Panc1 (cell line): Measurements from ENCODE around the gene RARB. TPM values are rescaled to one million over a fixed set of nuclear protein-coding genes. Genes with fewer than 3 reads are reported as not detected.
A peak's percentile ranks its signal among the peaks of the same experiment; 100 is the strongest.

ENCODE experiments used
- ATAC-seq: fragments of 200-7000 bp; cut with Tn5 transposase; 2 replicates; pipeline ENCODE4 v1.9.1; 2020; ENCODE audit warnings: mild to moderate bottlenecking, moderate library complexity
- BruUV-seq: library from RNA; stranded (reverse); fragments of 400-500 nt; replicated peaks from 2 replicates; lab custom pipeline; 2021; lab: Mats Ljungman, UMichigan
- CTCF ChIA-PET: fragments of 300-600 bp; sonication (Branson Sonifier 250); formaldehyde crosslinking; loops from one replicate; lab custom pipeline; 2022; ENCODE audit warnings: antibody characterized with exemption; lab: Charles Lee
- POLR2A ChIA-PET: fragments of 300-600 bp; sonication (Branson Sonifier 250); formaldehyde crosslinking; loops from one replicate; lab custom pipeline; 2022; ENCODE audit warnings: antibody characterized with exemption; lab: Charles Lee
- DNase-seq: peaks from one replicate; pipeline ENCODE4 v3.0.0-alpha.2; 2010; ENCODE audit warnings: low read depth, low spot score
- H3K27ac ChIP-seq: 2 replicates; pipeline ENCODE4 v1.5.1; 2011; ENCODE audit warnings: mild to moderate bottlenecking, low read length, inconsistent platforms
- H3K27me3 ChIP-seq: fragments of 200-500 bp; sonication (Bioruptor generic); 2 replicates; pipeline ENCODE4 v1.6.0; 2014; ENCODE audit warnings: low read length, inconsistent platforms; ENCODE audit not compliant: control insufficient read depth, insufficient read depth
- H3K36me3 ChIP-seq: fragments of 200-500 bp; sonication (Bioruptor generic); 2 replicates; pipeline ENCODE4 v1.5.1; 2014; ENCODE audit warnings: inconsistent platforms, mild to moderate bottlenecking, low read length, moderate library complexity; ENCODE audit not compliant: control insufficient read depth, insufficient read depth
- H3K4me1 ChIP-seq: 2 replicates; pipeline ENCODE4 v1.5.1; 2011; ENCODE audit warnings: inconsistent platforms, mild to moderate bottlenecking, low read length, moderate library complexity; ENCODE audit not compliant: control insufficient read depth, insufficient read depth
- H3K4me3 ChIP-seq, 2 experiments: 2 replicates each; pipeline ENCODE4 v1.5.1; 2011 to 2012; ENCODE audit warnings: low read depth in 2 of 2, low read length in 2 of 2, mild to moderate bottlenecking in 2 of 2, inconsistent platforms in 1 of 2, moderate library complexity in 1 of 2
- H3K9me3 ChIP-seq: fragments of 200-500 bp; sonication (Bioruptor generic); 2 replicates; pipeline ENCODE4 v1.5.1; 2014; ENCODE audit warnings: low read depth, mild to moderate bottlenecking, inconsistent platforms, low read length, moderate library complexity; ENCODE audit not compliant: control insufficient read depth, insufficient read depth
- POLR2AphosphoS5 ChIP-seq: IDR thresholded peaks from 2 replicates; pipeline ENCODE4 v1.6.1; 2012; ENCODE audit warnings: mild to moderate bottlenecking, low read depth, low read length, moderate library complexity
- REST ChIP-seq, 2 experiments: IDR thresholded peaks; 2 replicates each; pipeline ENCODE4 v1.6.1; 2011 to 2012; ENCODE audit warnings: low read depth in 2 of 2, control low read depth in 1 of 2, low read length in 1 of 2, mild to moderate bottlenecking in 1 of 2, moderate library complexity in 1 of 2; ENCODE audit not compliant: insufficient read depth in 1 of 2
- SIN3A ChIP-seq: IDR thresholded peaks from 2 replicates; pipeline ENCODE4 v1.6.1; 2012; ENCODE audit warnings: low read depth, mild to moderate bottlenecking, low read length, moderate library complexity, borderline replicate concordance; ENCODE audit not compliant: insufficient read depth
- TCF7L2 ChIP-seq: IDR thresholded peaks from 2 replicates; pipeline ENCODE4 v1.6.1; 2011; ENCODE audit warnings: mild to moderate bottlenecking, low read depth, low read length, inconsistent platforms
- in situ Hi-C: cut with HindIII; loops from 2 replicates; pipeline ENCODE4 v1.10.0; 2016; ENCODE audit warnings: low sequenced_read_pairs, low pct_unique_long_range_greater_than_20kb
- intact Hi-C: fragments of 100-400 bp; cut with micrococcal nuclease; formaldehyde crosslinking; loops from one replicate; pipeline ENCODE4 v1.10.0; 2022; ENCODE audit not compliant: unreplicated experiment
- total RNA-seq: library from RNA; stranded (reverse); gene quantifications from one replicate; pipeline ENCODE4 v1.2.1, GENCODE V29; 2021; ENCODE audit not compliant: unreplicated experiment
- TF ChIP-seq, protein P1 (sequence below): fragments of 450-650 bp; IDR thresholded peaks from 2 replicates; pipeline ENCODE4 v1.5.1; 2017; ENCODE audit warnings: mild to moderate bottlenecking

RARB gene
- total RNA-seq, 1 experiment from 2014 or later = not detected

DNA sequence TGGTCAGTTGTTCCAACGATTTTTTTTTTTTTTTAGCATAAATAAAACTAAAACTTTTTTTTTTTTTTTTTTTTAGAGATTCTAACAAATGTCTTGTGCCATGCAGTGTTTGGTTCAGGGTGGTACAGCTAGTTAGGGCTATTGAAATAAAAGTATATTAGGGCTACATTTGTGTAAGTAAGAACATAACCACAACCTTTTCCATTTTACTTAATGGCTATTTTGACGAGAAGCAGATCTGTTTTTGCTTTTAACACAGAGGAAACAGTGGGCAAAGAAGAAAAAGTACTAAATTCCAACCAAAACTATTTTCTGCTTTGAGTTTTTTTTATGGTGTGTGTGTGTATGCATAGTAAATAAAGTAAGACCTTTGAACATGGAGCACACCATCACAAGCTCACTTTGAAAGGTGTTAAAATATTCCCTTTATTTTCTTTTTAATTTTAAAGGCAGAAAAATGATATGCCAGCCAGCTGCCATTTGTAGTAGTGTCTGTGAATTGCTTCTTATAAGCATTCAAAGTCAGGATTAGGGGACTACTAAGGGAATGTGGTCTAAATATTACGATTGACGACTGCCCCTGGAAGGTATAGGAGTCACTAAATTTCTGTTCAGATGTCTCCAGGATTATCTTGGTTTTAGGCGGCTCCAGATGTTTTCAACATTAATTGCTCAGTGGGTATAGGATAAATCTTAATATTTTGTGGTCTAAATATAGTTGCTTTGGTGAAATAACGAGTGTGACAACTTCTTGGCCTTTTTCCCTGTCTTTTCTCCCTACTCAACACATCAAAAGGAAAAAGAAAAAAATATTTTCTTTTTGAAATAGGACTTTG is 3.1 kb downstream of the RARB start:
- no peak for TF ChIP-seq POLR2AphosphoS5
- TF ChIP-seq REST (IDR thresholded peaks at IDR 0.05; ENCODE audit: insufficient read depth in 1 of 2, low read depth in 2 of 2, low read length in 1 of 2) = no peak
- TF ChIP-seq, protein P1, sequence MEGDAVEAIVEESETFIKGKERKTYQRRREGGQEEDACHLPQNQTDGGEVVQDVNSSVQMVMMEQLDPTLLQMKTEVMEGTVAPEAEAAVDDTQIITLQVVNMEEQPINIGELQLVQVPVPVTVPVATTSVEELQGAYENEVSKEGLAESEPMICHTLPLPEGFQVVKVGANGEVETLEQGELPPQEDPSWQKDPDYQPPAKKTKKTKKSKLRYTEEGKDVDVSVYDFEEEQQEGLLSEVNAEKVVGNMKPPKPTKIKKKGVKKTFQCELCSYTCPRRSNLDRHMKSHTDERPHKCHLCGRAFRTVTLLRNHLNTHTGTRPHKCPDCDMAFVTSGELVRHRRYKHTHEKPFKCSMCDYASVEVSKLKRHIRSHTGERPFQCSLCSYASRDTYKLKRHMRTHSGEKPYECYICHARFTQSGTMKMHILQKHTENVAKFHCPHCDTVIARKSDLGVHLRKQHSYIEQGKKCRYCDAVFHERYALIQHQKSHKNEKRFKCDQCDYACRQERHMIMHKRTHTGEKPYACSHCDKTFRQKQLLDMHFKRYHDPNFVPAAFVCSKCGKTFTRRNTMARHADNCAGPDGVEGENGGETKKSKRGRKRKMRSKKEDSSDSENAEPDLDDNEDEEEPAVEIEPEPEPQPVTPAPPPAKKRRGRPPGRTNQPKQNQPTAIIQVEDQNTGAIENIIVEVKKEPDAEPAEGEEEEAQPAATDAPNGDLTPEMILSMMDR = no peak
- no peak for TF ChIP-seq TCF7L2
- TF ChIP-seq SIN3A = no peak
- in situ Hi-C loops (no loop called here), intact Hi-C loops (no loop called here)
- H3K4me1 ChIP-seq = no peaks in the 10 kb centered on the region
- DNase-seq (no peak), ATAC-seq (no peak)
- BruUV-seq = no TSS peak
- peaks cover 8% of the 10 kb centered on the region for H3K27me3 ChIP-seq
- no peaks in the 10 kb centered on the region for H3K36me3 ChIP-seq
- no peak overlapping the region for H3K27ac ChIP-seq
- H3K4me3 ChIP-seq = peak overlapping the region in 1 of 2 experiments; percentile 42; a peak in 1 of 4 replicates
- CTCF ChIA-PET = no interaction called here
- H3K9me3 ChIP-seq = no peaks in the 10 kb centered on the region
- POLR2A ChIA-PET = no interaction called here

DNA sequence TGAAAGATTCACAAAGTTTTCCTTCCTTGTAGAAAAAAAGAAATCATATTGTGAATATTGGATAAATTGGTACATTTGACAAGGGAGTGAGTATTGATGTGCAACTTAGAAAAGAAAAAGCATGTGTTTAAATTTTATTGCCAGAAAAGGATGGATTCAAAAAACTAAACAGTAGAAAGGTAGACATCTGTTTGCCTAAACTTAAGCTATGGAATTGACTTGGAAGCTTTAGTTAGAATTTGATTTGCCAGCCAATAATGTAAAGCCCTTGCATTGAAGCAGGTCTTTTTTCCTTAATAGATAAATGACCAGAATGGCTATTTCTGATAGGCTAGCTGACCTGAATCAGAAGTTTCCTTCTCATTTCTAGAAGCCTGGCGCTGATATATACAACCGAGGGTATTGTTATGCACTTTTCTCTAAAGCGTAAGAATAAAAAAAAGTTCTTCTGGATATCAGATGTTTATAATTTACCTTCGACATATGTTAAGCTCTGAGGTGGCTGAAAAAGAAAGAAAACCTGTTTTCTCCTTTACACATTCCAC is 4.2 kb downstream of the RARB start:
- Histone ChIP-seq H3K4me3 (no peak overlapping the region), H3K9me3 (no peaks in the 10 kb centered on the region), H3K27ac (no peak overlapping the region), H3K27me3 (peaks cover 8% of the 10 kb centered on the region), H3K4me1 (no peaks in the 10 kb centered on the region), H3K36me3 (no peaks in the 10 kb centered on the region)
- ATAC-seq (no peak), DNase-seq (no peak)
- intact Hi-C loops (no loop called here), in situ Hi-C loops (no loop called here)
- POLR2A ChIA-PET = no interaction called here
- BruUV-seq = no TSS peak
- TF ChIP-seq TCF7L2 = no peak
- no peak for TF ChIP-seq REST (IDR thresholded peaks at IDR 0.05; ENCODE audit: insufficient read depth in 1 of 2, low read depth in 2 of 2, low read length in 1 of 2)
- TF ChIP-seq, protein P1 = no peak
- no peak for TF ChIP-seq POLR2AphosphoS5
- CTCF ChIA-PET = no interaction called here
